Measurements from ENCODE around the gene RPL13A.

GRCh38 chr19:49474542-49474924 is 12.9 kb upstream of the RPL13A start:
- no peak for TF ChIP-seq EZH2 (IDR thresholded peaks at IDR 0.05; ENCODE audit: borderline replicate concordance, low read length)
- TF ChIP-seq CTCF (IDR thresholded peaks at IDR 0.05; ENCODE audit: low read length), result no peak
